Neural cell (in vitro differentiated cells): Measurements from ENCODE around the gene SPRYD4.

Experiments
- EP300 ChIP-seq: fragments of 450-650 bp; conservative IDR thresholded peaks from 2 replicates; pipeline ENCODE4 v1.6.1; 2014; ENCODE audit warnings: antibody characterized with exemption, mild to moderate bottlenecking, moderate library complexity; ENCODE audit not compliant: poor library complexity, severe bottlenecking
- EZH2 ChIP-seq: fragments of 200-600, 300-800 bp; shearing (Covaris generic), sonication (generic); IDR thresholded peaks from 2 replicates; pipeline ENCODE4 v1.6.1; 2014; ENCODE audit warnings: antibody characterized with exemption, low read length, borderline replicate concordance, mild to moderate bottlenecking; ENCODE audit not compliant: insufficient read depth, poor library complexity, severe bottlenecking
- MXI1 ChIP-seq: fragments of 450-650 bp; conservative IDR thresholded peaks from 2 replicates; pipeline ENCODE4 v1.6.1; 2014; ENCODE audit warnings: antibody characterized with exemption, mild to moderate bottlenecking; ENCODE audit not compliant: poor library complexity, severe bottlenecking
- POLR2AphosphoS5 ChIP-seq: IDR thresholded peaks from 2 replicates; pipeline ENCODE4 v1.6.1; 2012
- RAD21 ChIP-seq: fragments of 450-650 bp; conservative IDR thresholded peaks from 2 replicates; pipeline ENCODE4 v1.6.1; 2014; ENCODE audit warnings: antibody characterized with exemption, mild to moderate bottlenecking, moderate library complexity
- TF ChIP-seq, protein P1 (sequence below): fragments of 450-650 bp; IDR thresholded peaks from 2 replicates; pipeline ENCODE4 v1.5.1; 2014; ENCODE audit warnings: antibody characterized with exemption, mild to moderate bottlenecking, moderate library complexity; ENCODE audit not compliant: poor library complexity, severe bottlenecking
- TF ChIP-seq, protein P2 (sequence below): IDR thresholded peaks from 2 replicates; pipeline ENCODE4 v1.6.1; 2012; ENCODE audit warnings: borderline replicate concordance

DNA sequence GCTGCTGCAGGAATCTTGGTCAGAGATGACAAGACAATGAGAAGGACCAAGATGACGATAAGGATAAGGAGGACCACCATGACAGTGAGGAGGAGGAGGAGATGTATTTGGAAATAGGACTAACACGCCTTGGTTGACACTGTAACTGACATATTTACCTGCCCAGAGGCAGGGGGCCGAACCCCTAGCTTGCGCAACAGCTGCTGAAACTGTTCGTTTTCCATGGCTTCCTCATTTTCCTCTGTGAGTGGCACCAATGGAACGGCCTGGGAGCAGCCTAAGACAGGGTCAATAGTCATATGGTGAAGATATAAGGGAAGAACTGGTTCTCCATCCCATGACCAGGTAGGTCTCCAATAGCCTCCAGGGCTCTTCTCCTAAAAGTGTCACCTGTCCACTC is 48.0 kb upstream of the SPRYD4 start:
- TF ChIP-seq, protein P1, sequence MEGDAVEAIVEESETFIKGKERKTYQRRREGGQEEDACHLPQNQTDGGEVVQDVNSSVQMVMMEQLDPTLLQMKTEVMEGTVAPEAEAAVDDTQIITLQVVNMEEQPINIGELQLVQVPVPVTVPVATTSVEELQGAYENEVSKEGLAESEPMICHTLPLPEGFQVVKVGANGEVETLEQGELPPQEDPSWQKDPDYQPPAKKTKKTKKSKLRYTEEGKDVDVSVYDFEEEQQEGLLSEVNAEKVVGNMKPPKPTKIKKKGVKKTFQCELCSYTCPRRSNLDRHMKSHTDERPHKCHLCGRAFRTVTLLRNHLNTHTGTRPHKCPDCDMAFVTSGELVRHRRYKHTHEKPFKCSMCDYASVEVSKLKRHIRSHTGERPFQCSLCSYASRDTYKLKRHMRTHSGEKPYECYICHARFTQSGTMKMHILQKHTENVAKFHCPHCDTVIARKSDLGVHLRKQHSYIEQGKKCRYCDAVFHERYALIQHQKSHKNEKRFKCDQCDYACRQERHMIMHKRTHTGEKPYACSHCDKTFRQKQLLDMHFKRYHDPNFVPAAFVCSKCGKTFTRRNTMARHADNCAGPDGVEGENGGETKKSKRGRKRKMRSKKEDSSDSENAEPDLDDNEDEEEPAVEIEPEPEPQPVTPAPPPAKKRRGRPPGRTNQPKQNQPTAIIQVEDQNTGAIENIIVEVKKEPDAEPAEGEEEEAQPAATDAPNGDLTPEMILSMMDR, result no peak
- TF ChIP-seq POLR2AphosphoS5, result no peak
- no peak for TF ChIP-seq EP300
- TF ChIP-seq RAD21, result no peak
- TF ChIP-seq, protein P2, sequence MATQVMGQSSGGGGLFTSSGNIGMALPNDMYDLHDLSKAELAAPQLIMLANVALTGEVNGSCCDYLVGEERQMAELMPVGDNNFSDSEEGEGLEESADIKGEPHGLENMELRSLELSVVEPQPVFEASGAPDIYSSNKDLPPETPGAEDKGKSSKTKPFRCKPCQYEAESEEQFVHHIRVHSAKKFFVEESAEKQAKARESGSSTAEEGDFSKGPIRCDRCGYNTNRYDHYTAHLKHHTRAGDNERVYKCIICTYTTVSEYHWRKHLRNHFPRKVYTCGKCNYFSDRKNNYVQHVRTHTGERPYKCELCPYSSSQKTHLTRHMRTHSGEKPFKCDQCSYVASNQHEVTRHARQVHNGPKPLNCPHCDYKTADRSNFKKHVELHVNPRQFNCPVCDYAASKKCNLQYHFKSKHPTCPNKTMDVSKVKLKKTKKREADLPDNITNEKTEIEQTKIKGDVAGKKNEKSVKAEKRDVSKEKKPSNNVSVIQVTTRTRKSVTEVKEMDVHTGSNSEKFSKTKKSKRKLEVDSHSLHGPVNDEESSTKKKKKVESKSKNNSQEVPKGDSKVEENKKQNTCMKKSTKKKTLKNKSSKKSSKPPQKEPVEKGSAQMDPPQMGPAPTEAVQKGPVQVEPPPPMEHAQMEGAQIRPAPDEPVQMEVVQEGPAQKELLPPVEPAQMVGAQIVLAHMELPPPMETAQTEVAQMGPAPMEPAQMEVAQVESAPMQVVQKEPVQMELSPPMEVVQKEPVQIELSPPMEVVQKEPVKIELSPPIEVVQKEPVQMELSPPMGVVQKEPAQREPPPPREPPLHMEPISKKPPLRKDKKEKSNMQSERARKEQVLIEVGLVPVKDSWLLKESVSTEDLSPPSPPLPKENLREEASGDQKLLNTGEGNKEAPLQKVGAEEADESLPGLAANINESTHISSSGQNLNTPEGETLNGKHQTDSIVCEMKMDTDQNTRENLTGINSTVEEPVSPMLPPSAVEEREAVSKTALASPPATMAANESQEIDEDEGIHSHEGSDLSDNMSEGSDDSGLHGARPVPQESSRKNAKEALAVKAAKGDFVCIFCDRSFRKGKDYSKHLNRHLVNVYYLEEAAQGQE, result no peak
- TF ChIP-seq EZH2, result no peak
- no peak for TF ChIP-seq MXI1
